Muscle layer of duodenum (tissue), 2 donors: Measurements from ENCODE around the gene CDKN1C.

Experiments
- H3K27ac ChIP-seq: one replicate; pipeline ENCODE4 v1.7.0; 2013; ENCODE audit warnings: mild to moderate bottlenecking, low read length
- H3K27me3 ChIP-seq: one replicate; pipeline ENCODE4 v1.7.0; 2013; ENCODE audit warnings: low read depth, mild to moderate bottlenecking, control low read depth, low read length
- H3K36me3 ChIP-seq, 2 donors: one replicate each; pipeline ENCODE4 v1.7.0; 2013; ENCODE audit warnings: low read length in 2 of 2, control low read depth in 1 of 2, mild to moderate bottlenecking in 1 of 2; ENCODE audit not compliant: insufficient read depth in 2 of 2, control insufficient read depth in 1 of 2
- H3K4me1 ChIP-seq, 2 donors: one replicate each; pipeline ENCODE4 v1.7.0; 2013; ENCODE audit warnings: low read length in 2 of 2, mild to moderate bottlenecking in 2 of 2, control low read depth in 1 of 2, moderate library complexity in 1 of 2; ENCODE audit not compliant: insufficient read depth in 2 of 2, control insufficient read depth in 1 of 2
- H3K4me3 ChIP-seq, 2 donors: one replicate each; pipeline ENCODE4 v1.7.0; 2013; ENCODE audit warnings: low read length in 2 of 2, low read depth in 1 of 2, mild to moderate bottlenecking in 1 of 2
- H3K9me3 ChIP-seq, 2 donors: one replicate each; pipeline ENCODE4 v1.7.0; 2013; ENCODE audit warnings: low read length in 2 of 2, control low read depth in 1 of 2, mild to moderate bottlenecking in 1 of 2; ENCODE audit not compliant: control insufficient read depth in 1 of 2
- donor health status: healthy.

The CDKN1C gene

GRCh38 chr11:2836315-2837095 is 49.1 kb downstream of the CDKN1C start:
- no peak overlapping the region for H3K27ac ChIP-seq
- H3K4me3 ChIP-seq, result no peak overlapping the region
- no peaks in the 10 kb centered on the region for H3K27me3 ChIP-seq
- peaks cover 0 to 10% of the 10 kb centered on the region in 2 donors for H3K4me1 ChIP-seq
- H3K9me3 ChIP-seq, result no peaks in the 10 kb centered on the region
- no peaks in the 10 kb centered on the region for H3K36me3 ChIP-seq

GRCh38 chr11:2835751-2836150 is 49.8 kb downstream of the CDKN1C start:
- Histone ChIP-seq H3K9me3 (no peaks in the 10 kb centered on the region), H3K27ac (no peak overlapping the region), H3K4me3 (no peak overlapping the region), H3K36me3 (no peaks in the 10 kb centered on the region), H3K4me1 (peaks cover 0 to 10% of the 10 kb centered on the region in 2 donors), H3K27me3 (no peaks in the 10 kb centered on the region)

- H3K9me3 ChIP-seq, result no peaks in the 10 kb centered on the region
- no peak overlapping the region for H3K4me3 ChIP-seq
- peaks cover 0 to 10% of the 10 kb centered on the region in 2 donors for H3K4me1 ChIP-seq
- no peaks in the 10 kb centered on the region for H3K27me3 ChIP-seq
- no peak overlapping the region for H3K27ac ChIP-seq
- no peaks in the 10 kb centered on the region for H3K36me3 ChIP-seq
Measured at GRCh38 chr11:2835296-2835695, 50.3 kb downstream of the CDKN1C start.

GRCh38 chr11:2834503-2835273 is 50.9 kb downstream of the CDKN1C start:
- Histone ChIP-seq H3K9me3 (no peaks in the 10 kb centered on the region), H3K4me3 (no peak overlapping the region), H3K27me3 (no peaks in the 10 kb centered on the region), H3K27ac (no peak overlapping the region), H3K4me1 (peaks cover 0 to 10% of the 10 kb centered on the region in 2 donors), H3K36me3 (no peaks in the 10 kb centered on the region)

GRCh38 chr11:2833716-2834502 is 51.7 kb downstream of the CDKN1C start:
- Histone ChIP-seq H3K27me3 (no peaks in the 10 kb centered on the region), H3K36me3 (no peaks in the 10 kb centered on the region), H3K4me3 (no peak overlapping the region), H3K4me1 (peaks cover 0 to 10% of the 10 kb centered on the region in 2 donors), H3K27ac (no peak overlapping the region), H3K9me3 (peaks cover 0 to 8% of the 10 kb centered on the region in 2 donors)
